GM12865 (cell line): ENCODE results near the gene TNRC6C.
"Not testable (repeated sequence)": the region's sequence is repeated elsewhere in the genome, so short reads cannot be mapped to it uniquely, and the experiment has no call there.

ENCODE experiments used
- DNase-seq: peaks from one replicate; pipeline ENCODE4 v3.0.0; 2010; ENCODE audit warnings: low read depth
- H3K4me3 ChIP-seq: 2 replicates; pipeline ENCODE4 v1.5.1; 2011; ENCODE audit warnings: mild to moderate bottlenecking, low read depth, low read length, control low read depth
- CTCF ChIP-seq: IDR thresholded peaks from 2 replicates; pipeline ENCODE4 v1.5.1; 2011; ENCODE audit warnings: low read length, control low read depth, low read depth, inconsistent platforms; ENCODE audit not compliant: insufficient read depth; ENCODE audit errors: missing control alignments

TNRC6C gene

GRCh38 chr17:77963441-77963840 is 4.9 kb downstream of the TNRC6C start:
- H3K4me3 ChIP-seq, result no peak overlapping the region
- TF ChIP-seq CTCF, result no peak
- DNase-seq, result no peak

- no peak overlapping the region for H3K4me3 ChIP-seq
- TF ChIP-seq CTCF, result no peak
- no peak for DNase-seq
Observed at GRCh38 chr17:77965352-77965751, 6.8 kb downstream of the TNRC6C start.

GRCh38 chr17:77966476-77966875 is 8.0 kb downstream of the TNRC6C start:
- no peak for DNase-seq
- TF ChIP-seq CTCF, result no peak
- no peak overlapping the region for H3K4me3 ChIP-seq

GRCh38 chr17:77968788-77969187 is 10.3 kb downstream of the TNRC6C start:
- no peak for DNase-seq
- TF ChIP-seq CTCF, result no peak
- no peak overlapping the region for H3K4me3 ChIP-seq

- not testable (repeated sequence) for DNase-seq, H3K4me3 ChIP-seq
Observed at GRCh38 chr17:77972271-77972670, 13.8 kb downstream of the TNRC6C start.

GRCh38 chr17:77973953-77974352 is 15.4 kb downstream of the TNRC6C start:
- H3K4me3 ChIP-seq, result no peak overlapping the region
- TF ChIP-seq CTCF, result no peak
- DNase-seq, result no peak

- no peak for TF ChIP-seq CTCF
- H3K4me3 ChIP-seq, result no peak overlapping the region
- no peak for DNase-seq
Observed at GRCh38 chr17:77974396-77974795, 15.9 kb downstream of the TNRC6C start.

GRCh38 chr17:77982430-77982829 is 23.9 kb downstream of the TNRC6C start:
- not testable (repeated sequence) for DNase-seq, H3K4me3 ChIP-seq
